Smooth muscle cell (in vitro differentiated cells): ENCODE measurements around the gene TIMM17B. TPM values are rescaled to one million over a fixed set of nuclear protein-coding genes. Genes with fewer than 3 reads are reported as not detected.
"Not testable (repeated sequence)": the region's sequence is repeated elsewhere in the genome, so short reads cannot be mapped to it uniquely, and the experiment has no call there.

ENCODE experiments used
- DNase-seq: peaks from one replicate; lab custom pipeline; 2025; ENCODE audit not compliant: unreplicated experiment; lab: John Stamatoyannopoulos, UW
- H2AFZ ChIP-seq: fragments of 200-600 bp; sonication (generic); 2 replicates; pipeline ENCODE4 v1.6.0; 2016; ENCODE audit warnings: antibody characterized with exemption, low read depth, mild to moderate bottlenecking
- H3F3A ChIP-seq: fragments of 200-600 bp; sonication (generic); 2 replicates; pipeline ENCODE4 v1.6.0; 2017; ENCODE audit warnings: antibody characterized with exemption, low read depth
- H3K27ac ChIP-seq: fragments of 200-600 bp; sonication (generic); 2 replicates; pipeline ENCODE4 v1.5.1; 2016; ENCODE audit warnings: low read depth, mild to moderate bottlenecking
- H3K27me3 ChIP-seq: fragments of 200-600 bp; sonication (generic); 2 replicates; pipeline ENCODE4 v1.6.1; 2016; ENCODE audit warnings: low read depth, mild to moderate bottlenecking
- H3K36me3 ChIP-seq: fragments of 200-600 bp; sonication (generic); 2 replicates; pipeline ENCODE4 v1.5.1; 2016; ENCODE audit warnings: low read depth
- H3K4me1 ChIP-seq: fragments of 200-600 bp; sonication (generic); 2 replicates; pipeline ENCODE4 v1.5.1; 2016; ENCODE audit warnings: low read depth
- H3K4me2 ChIP-seq: fragments of 200-600 bp; sonication (generic); 2 replicates; pipeline ENCODE4 v1.6.0; 2016; ENCODE audit warnings: mild to moderate bottlenecking
- H3K4me3 ChIP-seq: fragments of 200-600 bp; sonication (generic); 2 replicates; pipeline ENCODE4 v1.5.1; 2016; ENCODE audit warnings: mild to moderate bottlenecking
- H3K79me2 ChIP-seq: fragments of 200-600 bp; sonication (generic); 2 replicates; pipeline ENCODE4 v1.6.0; 2016; ENCODE audit warnings: low read depth, mild to moderate bottlenecking
- H3K9ac ChIP-seq: fragments of 200-600 bp; sonication (generic); 2 replicates; pipeline ENCODE4 v1.6.0; 2016; ENCODE audit warnings: low read depth
- H3K9me3 ChIP-seq: fragments of 200-600 bp; sonication (generic); replicated peaks from 2 replicates; pipeline ENCODE4 v1.5.1; 2016; ENCODE audit warnings: low read depth
- H4K20me1 ChIP-seq: fragments of 200-600 bp; sonication (generic); 2 replicates; pipeline ENCODE4 v1.6.0; 2016; ENCODE audit warnings: low read depth
- CTCF ChIP-seq: fragments of 200-600 bp; sonication (generic); IDR thresholded peaks from 2 replicates; pipeline ENCODE4 v1.5.1; 2017; ENCODE audit warnings: borderline replicate concordance, mild to moderate bottlenecking, antibody characterized with exemption; ENCODE audit not compliant: insufficient read depth, poor library complexity, severe bottlenecking
- WGBS: methylation state at CpG from one replicate; pipeline ENCODE4 v1.1.7; 2016; ENCODE audit warnings: low lambda C conversion rate; 5-methylcytosine and 5-hydroxymethylcytosine counted together
- polyA plus RNA-seq: library from polyadenylated mRNA; unstranded; fragments of >200 nt; fragmentation: Nextera tagmentation; extraction: Ambion mirVana; gene quantifications from 2 replicates; pipeline ENCODE4 v1.2.1, GENCODE V29; 2016
- total RNA-seq: library from RNA; depleted of rRNA; stranded (reverse); fragments of >200 nt; gene quantifications from 2 replicates; pipeline ENCODE4 v1.2.3, GENCODE V29; 2014

Gene TIMM17B
- total and polyA plus RNA-seq, 2 experiments from 2014 or later, result 78.8 to 141 TPM

- not testable (repeated sequence) for H3K36me3 ChIP-seq, H3K27me3 ChIP-seq, H4K20me1 ChIP-seq, H3K4me2 ChIP-seq, DNase-seq, H3K9me3 ChIP-seq, H3K9ac ChIP-seq, H3K4me3 ChIP-seq, H3K27ac ChIP-seq, H3F3A ChIP-seq, H2AFZ ChIP-seq, H3K79me2 ChIP-seq, H3K4me1 ChIP-seq
Measured at GRCh38 chrX:48853494-48853893, 44.1 kb downstream of the TIMM17B start.

- Histone ChIP-seq H3K4me1 (no peaks in the 10 kb centered on the region), H2AFZ (no peak overlapping the region)
- 80% methylated on average over 7 of the region's 7 CpGs for WGBS
Measured at GRCh38 chrX:48852857-48853256, 44.7 kb downstream of the TIMM17B start.

GRCh38 chrX:48848847-48849246, 48.7 kb downstream of the TIMM17B start:
- Histone ChIP-seq H3K4me2 (no peak overlapping the region), H3K9ac (no peak overlapping the region), H3K27me3 (no peaks in the 10 kb centered on the region), H3K4me3 (no peak overlapping the region), H2AFZ (no peak overlapping the region), H3K79me2 (no peaks in the 10 kb centered on the region), H3F3A (no peaks in the 10 kb centered on the region), H3K27ac (no peak overlapping the region), H3K9me3 (no peaks in the 10 kb centered on the region), H3K36me3 (no peaks in the 10 kb centered on the region), H4K20me1 (no peaks in the 10 kb centered on the region), H3K4me1 (no peaks in the 10 kb centered on the region)
- TF ChIP-seq CTCF, result no peak
- 67% methylated on average over 1 of the region's 1 CpG for WGBS
- DNase-seq, result no peak

More at GRCh38 chrX:48852857-48853256, 44.7 kb downstream of the TIMM17B start:
- H3K36me3 ChIP-seq, result no peaks in the 10 kb centered on the region
- H3K4me2 ChIP-seq, result no peak overlapping the region
- no peaks in the 10 kb centered on the region for H3K79me2 ChIP-seq
- no peaks in the 10 kb centered on the region for H3K9me3 ChIP-seq
- H4K20me1 ChIP-seq, result no peaks in the 10 kb centered on the region
- TF ChIP-seq CTCF, result no peak
- no peak overlapping the region for H3K27ac ChIP-seq
- H3K9ac ChIP-seq, result no peak overlapping the region
- H3K27me3 ChIP-seq, result no peaks in the 10 kb centered on the region
- H3K4me3 ChIP-seq, result no peak overlapping the region
- H3F3A ChIP-seq, result no peaks in the 10 kb centered on the region
- no peak for DNase-seq

Other genes starting within 250 kb of the TIMM17B start
- 0.54 and 2.5 TPM in 2 replicates for gene WAS, start 214.0 kb downstream of the TIMM17B start, total RNA-seq
- gene WAS, start 214.0 kb downstream of the TIMM17B start, polyA plus RNA-seq, result 0.15 and 0.24 TPM in 2 replicates
- gene SUV39H1, start 201.0 kb downstream of the TIMM17B start, total RNA-seq, result 2.6 and 2.7 TPM in 2 replicates
- 5.6 and 7.7 TPM in 2 replicates for gene SUV39H1, start 201.0 kb downstream of the TIMM17B start, polyA plus RNA-seq
- not detected in 2 replicates for gene GLOD5, start 136.0 kb downstream of the TIMM17B start, total RNA-seq
- gene GLOD5, start 136.0 kb downstream of the TIMM17B start, polyA plus RNA-seq, result not detected in 2 replicates
- not detected in 2 replicates for gene GATA1, start 111.2 kb downstream of the TIMM17B start, total RNA-seq
- not detected in 2 replicates for gene GATA1, start 111.2 kb downstream of the TIMM17B start, polyA plus RNA-seq
- gene HDAC6, start 95.7 kb downstream of the TIMM17B start, total RNA-seq, result 46.0 and 76.1 TPM in 2 replicates
- 68.9 and 71.3 TPM in 2 replicates for gene HDAC6, start 95.7 kb downstream of the TIMM17B start, polyA plus RNA-seq
- not detected in 2 replicates for gene ERAS, start 71.3 kb downstream of the TIMM17B start, total RNA-seq
- gene ERAS, start 71.3 kb downstream of the TIMM17B start, polyA plus RNA-seq, result not detected in 2 replicates
- gene PCSK1N, start 62.2 kb downstream of the TIMM17B start, total RNA-seq, result 7.8 and 11.6 TPM in 2 replicates
- 14.4 and 51.9 TPM in 2 replicates for gene PCSK1N, start 62.2 kb downstream of the TIMM17B start, polyA plus RNA-seq
- gene PQBP1, start 162 bp upstream of the TIMM17B start, total RNA-seq, result 17.0 and 20.6 TPM in 2 replicates
- 46.7 and 48.2 TPM in 2 replicates for gene PQBP1, start 162 bp upstream of the TIMM17B start, polyA plus RNA-seq
- gene SLC35A2, start 13.9 kb upstream of the TIMM17B start, total RNA-seq, result 72.0 and 73.3 TPM in 2 replicates
- 98.2 and 99.9 TPM in 2 replicates for gene SLC35A2, start 13.9 kb upstream of the TIMM17B start, polyA plus RNA-seq
- gene PIM2, start 21.3 kb upstream of the TIMM17B start, total RNA-seq, result 7.6 and 9.4 TPM in 2 replicates
- 7.4 and 8.7 TPM in 2 replicates for gene PIM2, start 21.3 kb upstream of the TIMM17B start, polyA plus RNA-seq
- 30.7 and 36.1 TPM in 2 replicates for gene OTUD5, start 59.8 kb upstream of the TIMM17B start, total RNA-seq
- gene OTUD5, start 59.8 kb upstream of the TIMM17B start, polyA plus RNA-seq, result 55.1 and 62.1 TPM in 2 replicates
- gene KCND1, start 74.1 kb upstream of the TIMM17B start, total RNA-seq, result 0.94 and 1.2 TPM in 2 replicates
- 3.0 and 3.3 TPM in 2 replicates for gene KCND1, start 74.1 kb upstream of the TIMM17B start, polyA plus RNA-seq
- 10.0 and 13.9 TPM in 2 replicates for gene GRIPAP1, start 104.5 kb upstream of the TIMM17B start, total RNA-seq
- gene GRIPAP1, start 104.5 kb upstream of the TIMM17B start, polyA plus RNA-seq, result 14.9 and 20.2 TPM in 2 replicates
- gene TFE3, start 145.6 kb upstream of the TIMM17B start, total RNA-seq, result 23.6 and 27.0 TPM in 2 replicates
- 35.2 and 40.7 TPM in 2 replicates for gene TFE3, start 145.6 kb upstream of the TIMM17B start, polyA plus RNA-seq
- 1.3 and 2.0 TPM in 2 replicates for gene CCDC120, start 161.2 kb upstream of the TIMM17B start, total RNA-seq
- gene CCDC120, start 161.2 kb upstream of the TIMM17B start, polyA plus RNA-seq, result 5.4 and 9.9 TPM in 2 replicates
- gene PRAF2, start 176.2 kb upstream of the TIMM17B start, total RNA-seq, result 21.3 and 43.6 TPM in 2 replicates
- gene PRAF2, start 176.2 kb upstream of the TIMM17B start, polyA plus RNA-seq, result 134 and 143 TPM in 2 replicates
- 31.4 and 39.6 TPM in 2 replicates for gene WDR45, start 182.1 kb upstream of the TIMM17B start, total RNA-seq
- 38.9 and 49.1 TPM in 2 replicates for gene WDR45, start 182.1 kb upstream of the TIMM17B start, polyA plus RNA-seq
- 15.5 and 28.0 TPM in 2 replicates for gene GPKOW, start 226.0 kb upstream of the TIMM17B start, total RNA-seq
- 32.0 and 32.4 TPM in 2 replicates for gene GPKOW, start 226.0 kb upstream of the TIMM17B start, polyA plus RNA-seq